ENCODE data around the gene PTPRM. TPM values are rescaled to one million over a fixed set of nuclear protein-coding genes. Genes with fewer than 3 reads are reported as not detected.

Gene PTPRM
- total RNA-seq, 1 experiment from 2014 or later = not detected

- no peak for DNase-seq (ENCODE audit: low spot score)
- Histone ChIP-seq H3K27me3 (replicated peaks; ENCODE audit: insufficient read depth, low read depth, low read length, poor library complexity) (no peaks in the 10 kb centered on the region), H3K9me3 (ENCODE audit: low read depth, low read length, poor library complexity, severe bottlenecking) (no peaks in the 10 kb centered on the region), H3K36me3 (ENCODE audit: insufficient read depth, low read length, poor library complexity, severe bottlenecking) (no peaks in the 10 kb centered on the region), H3K4me1 (ENCODE audit: insufficient read depth, low read length, poor library complexity, severe bottlenecking) (no peaks in the 10 kb centered on the region), H3K4me3 (ENCODE audit: low read depth, low read length, poor library complexity, severe bottlenecking) (no peak overlapping the region), H3K27ac (ENCODE audit: low read depth, low read length, poor library complexity, severe bottlenecking) (no peak overlapping the region)
- POLR2A ChIA-PET (ENCODE audit: low non-redundant PET) = no interaction called here
- intact Hi-C loops (cut with micrococcal nuclease; ENCODE audit: unreplicated experiment) = no loop called here
- TF ChIP-seq CTCF (conservative IDR thresholded peaks at IDR 0.05; ENCODE audit: low read depth, low read length) (no peak), EZH2 (IDR thresholded peaks at IDR 0.05; ENCODE audit: borderline replicate concordance, low read depth, low read length, poor library complexity, severe bottlenecking) (no peak)
- CTCF ChIA-PET = no interaction called here
- BruUV-seq (replicated peaks) = no TSS peak
Measured at GRCh38 chr18:8063733-8064132, 496.6 kb downstream of the PTPRM start.

GRCh38 chr18:8065284-8065683 lies 498.2 kb downstream of the PTPRM start:
- CTCF ChIA-PET = no interaction called here
- H3K36me3 ChIP-seq (ENCODE audit: insufficient read depth, low read length, poor library complexity, severe bottlenecking) = no peaks in the 10 kb centered on the region
- intact Hi-C loops (cut with micrococcal nuclease; ENCODE audit: unreplicated experiment) = no loop called here

GRCh38 chr18:8065773-8066172 lies 498.7 kb downstream of the PTPRM start:
- no peak for DNase-seq (ENCODE audit: low spot score)
- CTCF ChIA-PET = no interaction called here
- no peaks in the 10 kb centered on the region for H3K27me3 ChIP-seq (replicated peaks; ENCODE audit: insufficient read depth, low read depth, low read length, poor library complexity)
- H3K9me3 ChIP-seq (ENCODE audit: low read depth, low read length, poor library complexity, severe bottlenecking) = no peaks in the 10 kb centered on the region
- H3K4me1 ChIP-seq (ENCODE audit: insufficient read depth, low read length, poor library complexity, severe bottlenecking) = no peaks in the 10 kb centered on the region
- intact Hi-C loops (cut with micrococcal nuclease; ENCODE audit: unreplicated experiment) = no loop called here
- BruUV-seq (replicated peaks) = no TSS peak
- POLR2A ChIA-PET (ENCODE audit: low non-redundant PET) = no interaction called here
- H3K36me3 ChIP-seq (ENCODE audit: insufficient read depth, low read length, poor library complexity, severe bottlenecking) = no peaks in the 10 kb centered on the region
- no peak overlapping the region for H3K27ac ChIP-seq (ENCODE audit: low read depth, low read length, poor library complexity, severe bottlenecking)
- no peak overlapping the region for H3K4me3 ChIP-seq (ENCODE audit: low read depth, low read length, poor library complexity, severe bottlenecking)
- TF ChIP-seq CTCF (conservative IDR thresholded peaks at IDR 0.05; ENCODE audit: low read depth, low read length) = no peak
- TF ChIP-seq EZH2 (IDR thresholded peaks at IDR 0.05; ENCODE audit: borderline replicate concordance, low read depth, low read length, poor library complexity, severe bottlenecking) = no peak

More at GRCh38 chr18:8065284-8065683, 498.2 kb downstream of the PTPRM start:
- Histone ChIP-seq H3K27me3 (replicated peaks; ENCODE audit: insufficient read depth, low read depth, low read length, poor library complexity) (no peaks in the 10 kb centered on the region), H3K27ac (ENCODE audit: low read depth, low read length, poor library complexity, severe bottlenecking) (no peak overlapping the region), H3K4me3 (ENCODE audit: low read depth, low read length, poor library complexity, severe bottlenecking) (no peak overlapping the region), H3K4me1 (ENCODE audit: insufficient read depth, low read length, poor library complexity, severe bottlenecking) (no peaks in the 10 kb centered on the region), H3K9me3 (ENCODE audit: low read depth, low read length, poor library complexity, severe bottlenecking) (no peaks in the 10 kb centered on the region)
- no TSS peak for BruUV-seq (replicated peaks)
- TF ChIP-seq EZH2 (IDR thresholded peaks at IDR 0.05; ENCODE audit: borderline replicate concordance, low read depth, low read length, poor library complexity, severe bottlenecking) = no peak
- TF ChIP-seq CTCF (conservative IDR thresholded peaks at IDR 0.05; ENCODE audit: low read depth, low read length) = no peak
- DNase-seq (ENCODE audit: low spot score) = no peak
- POLR2A ChIA-PET (ENCODE audit: low non-redundant PET) = no interaction called here
